Effector CD8-positive, alpha-beta T cell (primary cell): Measurements from ENCODE around the gene ARMC12.
"Not testable (repeated sequence)": the region's sequence is repeated elsewhere in the genome, so short reads cannot be mapped to it uniquely, and the experiment has no call there.

ENCODE experiments used
- DNase-seq: peaks from one replicate; lab custom pipeline; 2025; lab: John Stamatoyannopoulos, UW

Gene ARMC12

DNA sequence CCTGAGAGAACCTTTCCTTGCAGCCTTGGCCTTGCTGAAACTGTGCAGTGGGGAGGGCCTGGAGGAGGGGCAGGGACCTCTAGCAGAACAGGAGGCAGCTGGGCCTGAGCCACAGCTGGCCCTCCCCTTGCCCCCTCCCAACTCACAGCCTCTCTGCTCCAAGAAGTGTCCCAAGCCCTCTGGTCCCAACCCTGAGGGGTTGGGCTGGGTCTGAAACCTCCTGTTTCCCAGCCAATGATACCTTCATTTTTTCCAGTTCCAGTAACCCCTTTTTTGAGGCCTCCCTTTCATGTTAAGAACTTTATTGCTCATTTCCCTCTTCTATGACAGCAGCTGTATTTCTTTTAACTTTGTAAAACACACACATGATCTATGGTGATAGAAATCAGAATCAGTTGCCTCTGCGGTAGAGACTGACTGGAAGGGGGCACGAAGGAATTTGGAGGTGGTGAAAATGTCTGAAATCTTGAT lies 17.9 kb upstream of the ARMC12 start:
- DNase-seq: no peak

DNA sequence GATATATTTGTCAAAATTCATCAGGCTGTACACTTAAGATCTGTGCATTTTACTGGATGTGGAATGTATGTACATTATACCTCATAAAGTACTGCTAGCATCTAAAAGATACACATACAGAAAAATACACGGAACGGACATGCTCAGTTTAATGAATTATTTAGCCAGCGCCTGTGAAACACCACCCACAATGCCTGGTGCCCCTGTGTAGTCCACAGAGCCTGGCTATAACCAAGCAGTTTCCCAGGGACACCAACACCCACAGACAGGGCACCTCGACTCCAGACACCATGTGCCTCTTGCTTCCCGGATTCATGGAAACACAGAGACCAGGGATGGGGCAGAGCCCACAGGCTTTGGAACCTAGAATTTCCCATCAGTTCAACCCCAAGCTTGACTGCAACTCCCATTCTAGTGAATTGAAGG lies 17.4 kb upstream of the ARMC12 start:
- DNase-seq: no peak

DNA sequence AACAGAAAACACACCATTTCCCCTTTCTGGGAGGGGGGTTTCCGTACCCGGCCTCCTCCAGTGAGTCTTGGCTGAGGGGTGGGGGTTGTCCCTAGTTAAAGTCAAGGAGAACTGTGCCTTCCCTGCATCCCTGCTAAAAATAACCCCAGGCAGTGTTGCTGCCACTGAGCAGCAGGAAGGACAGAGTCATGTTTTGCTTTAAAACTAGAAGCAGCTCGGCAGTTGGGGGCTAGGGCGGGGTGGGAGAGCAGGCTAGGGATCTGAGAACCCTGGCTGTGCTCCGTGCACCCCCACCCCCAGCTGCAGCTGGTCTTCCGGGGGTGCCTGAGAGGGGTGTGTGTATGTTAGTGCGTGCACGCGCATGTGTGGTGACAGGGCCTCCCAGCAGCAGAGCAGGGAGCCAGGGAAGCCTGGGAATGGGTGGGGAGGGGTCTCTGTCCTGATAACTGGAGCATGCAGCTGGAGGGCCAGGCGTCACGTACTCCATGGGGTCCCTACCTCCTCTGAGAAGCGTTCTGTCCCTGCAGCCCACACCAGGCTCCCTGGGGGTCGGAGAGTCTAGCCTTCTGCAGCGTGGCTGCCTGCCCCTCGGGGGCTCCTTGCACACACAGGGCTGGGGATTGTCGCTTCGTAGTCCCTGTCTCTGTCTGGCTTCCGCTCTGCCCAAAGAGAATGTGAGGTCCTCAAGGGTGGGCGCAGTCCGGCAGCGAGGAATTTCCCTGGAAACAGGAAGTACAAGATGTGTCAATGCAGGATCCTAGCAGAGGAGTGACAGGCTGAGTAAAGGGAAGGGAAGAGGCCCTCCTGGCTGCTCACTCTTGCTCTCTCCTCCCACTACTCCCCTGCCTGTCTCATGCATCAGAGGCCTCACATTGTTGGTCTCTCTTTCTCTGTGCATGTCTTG lies 16.8 kb upstream of the ARMC12 start:
- no peak for DNase-seq

DNA sequence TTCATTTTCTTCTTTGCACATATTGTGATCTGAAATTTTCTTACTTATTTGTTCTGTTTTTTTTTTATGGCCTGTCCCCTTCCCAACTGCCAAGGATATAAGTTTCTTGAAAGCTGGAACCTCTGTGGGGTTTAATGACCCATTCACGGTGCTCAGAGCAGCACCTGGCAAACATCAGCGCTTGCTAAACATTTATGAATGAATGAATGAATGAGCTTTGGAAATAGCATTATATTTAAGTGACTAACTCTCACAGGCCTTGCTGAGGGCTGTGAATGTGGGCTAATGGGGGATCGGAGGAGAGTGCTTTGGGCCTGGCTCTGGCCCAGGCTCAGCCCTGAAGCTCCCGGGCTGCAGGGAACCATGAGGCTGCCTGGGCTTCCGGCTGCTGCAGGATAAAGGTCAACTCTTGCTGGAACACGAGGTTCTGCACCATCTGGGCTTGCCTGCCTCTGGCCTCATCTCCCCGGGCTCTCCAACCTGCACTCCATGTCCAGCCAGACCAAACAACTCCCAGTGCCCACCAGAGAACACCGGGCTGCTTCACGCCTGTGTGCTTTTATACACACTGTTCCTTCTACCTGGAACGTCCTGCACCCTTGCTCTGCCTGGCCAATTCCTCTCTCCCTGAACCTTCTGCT lies 14.6 kb upstream of the ARMC12 start:
- DNase-seq: no peak

DNA sequence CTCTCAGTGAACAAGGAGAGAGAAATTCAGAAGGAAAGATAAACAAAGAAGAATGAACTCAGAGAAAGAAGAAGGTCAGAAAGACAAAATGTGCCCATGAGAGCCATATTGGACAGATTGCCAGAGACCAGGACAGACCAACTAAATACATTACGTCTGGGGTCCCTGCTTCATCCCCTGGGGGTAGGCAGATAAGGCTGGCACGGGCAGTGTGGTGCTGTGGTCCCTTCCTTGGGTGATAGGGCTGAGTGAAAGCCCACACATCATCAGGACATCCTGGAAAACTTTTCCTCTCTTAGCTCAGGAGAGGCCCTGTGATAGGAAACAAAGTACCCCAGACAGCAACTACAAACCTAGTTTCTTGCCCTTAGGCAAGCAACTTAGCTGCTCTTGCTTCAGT lies 13.2 kb upstream of the ARMC12 start:
- DNase-seq: no peak

DNA sequence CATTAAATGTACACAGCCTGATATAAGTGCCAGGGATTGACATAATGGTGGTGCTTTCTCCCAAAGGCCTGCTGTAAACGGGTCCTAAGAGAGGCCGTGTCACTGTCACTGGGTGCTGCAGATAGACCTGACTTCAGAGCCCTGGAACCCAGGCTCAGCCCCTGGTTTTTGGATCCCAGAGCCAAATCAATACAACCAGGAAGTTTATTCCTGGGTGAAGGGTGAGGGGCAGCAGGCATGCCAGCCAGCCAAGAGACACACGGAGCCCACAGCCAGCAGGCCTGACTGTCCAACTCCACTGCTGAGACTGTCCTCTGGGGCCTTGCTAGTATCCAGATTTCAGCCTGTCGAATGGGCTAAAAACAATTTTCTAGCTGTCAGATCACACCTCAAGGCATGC lies 12.8 kb upstream of the ARMC12 start:
- DNase-seq: no peak

DNA sequence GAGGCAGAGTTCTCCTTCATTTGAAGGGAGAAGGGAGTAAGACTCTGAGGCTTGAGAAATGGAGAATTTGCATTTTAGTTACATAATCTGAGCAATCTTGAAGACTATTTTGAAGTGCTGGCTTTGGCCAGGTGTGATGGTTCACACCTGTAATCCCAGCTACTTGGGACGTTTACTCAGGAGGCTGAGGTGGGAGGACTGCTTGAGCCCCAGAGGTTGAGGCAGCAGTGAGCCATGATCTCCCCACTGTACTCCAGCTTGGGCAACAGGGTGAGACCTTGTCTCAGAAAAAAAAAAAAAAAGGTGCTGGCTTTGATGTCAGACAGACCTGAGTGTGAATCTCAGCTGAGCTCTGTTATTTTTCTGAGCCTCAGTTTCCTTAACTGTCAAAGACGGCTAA lies 12.4 kb upstream of the ARMC12 start:
- DNase-seq: no peak

DNA sequence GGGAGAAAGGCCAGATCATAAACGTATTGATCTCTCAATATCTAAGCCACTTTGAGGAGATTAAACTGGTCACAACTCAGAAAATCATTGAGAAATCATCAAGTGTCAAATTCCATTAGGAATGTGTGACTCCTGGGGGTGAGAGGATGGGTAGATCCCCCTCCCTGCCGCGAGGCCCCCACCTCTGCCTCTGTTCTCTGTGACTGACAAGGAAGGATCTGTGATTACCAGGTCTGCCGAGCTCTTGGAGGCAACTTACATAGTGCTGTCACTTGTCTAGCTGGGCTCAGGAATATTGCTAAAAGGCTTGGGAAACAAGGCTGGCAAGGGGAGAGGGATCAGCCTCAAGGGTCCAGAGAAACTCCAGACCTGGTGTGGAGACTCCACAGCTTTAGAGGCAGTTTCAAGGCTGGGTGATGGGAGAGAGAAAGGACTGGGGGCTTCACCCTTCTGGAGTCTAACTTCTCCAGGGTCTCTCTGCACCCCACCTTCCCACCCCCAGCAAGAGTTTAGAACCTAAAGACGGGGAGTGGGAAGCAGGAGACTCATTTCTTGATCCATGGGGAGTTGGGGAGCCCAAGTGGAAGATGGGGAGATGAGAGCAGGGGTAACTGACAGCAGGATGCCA lies 11.6 kb upstream of the ARMC12 start:
- DNase-seq: no peak

DNA sequence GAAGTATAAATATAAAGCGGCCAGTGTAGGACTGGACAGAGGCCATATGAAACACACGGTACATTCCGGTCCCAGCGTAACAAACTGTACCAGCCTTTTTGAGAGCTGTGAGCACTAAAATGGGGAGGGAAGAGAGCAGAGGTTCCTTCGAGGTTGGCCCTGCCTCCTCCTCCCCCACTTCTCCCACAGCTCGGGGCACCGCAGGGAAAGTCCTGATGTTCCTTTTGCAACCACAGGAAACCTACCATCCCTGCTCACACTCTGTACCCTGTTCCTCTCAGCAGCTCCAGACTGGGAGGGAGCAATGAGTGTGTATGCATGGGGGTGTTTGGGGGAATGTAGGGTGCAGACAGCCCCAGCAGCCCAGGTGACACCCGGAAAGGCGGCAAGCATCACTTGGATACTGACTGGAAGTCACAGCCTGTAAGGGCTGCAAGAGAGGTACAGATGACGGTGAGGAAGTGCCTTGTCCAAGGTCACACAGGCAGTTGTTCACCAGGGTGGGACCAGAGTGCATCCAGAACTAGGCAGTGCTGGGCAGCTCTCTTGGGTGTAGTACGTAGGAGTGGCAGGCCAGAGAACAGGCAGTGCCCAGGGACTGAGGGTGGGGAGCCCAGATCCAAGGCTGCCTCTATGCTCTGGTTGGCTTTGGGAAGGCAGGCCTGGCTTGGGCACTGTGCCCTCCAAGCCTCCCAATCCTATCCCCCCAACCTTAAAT lies 11.0 kb upstream of the ARMC12 start:
- DNase-seq: no peak

DNA sequence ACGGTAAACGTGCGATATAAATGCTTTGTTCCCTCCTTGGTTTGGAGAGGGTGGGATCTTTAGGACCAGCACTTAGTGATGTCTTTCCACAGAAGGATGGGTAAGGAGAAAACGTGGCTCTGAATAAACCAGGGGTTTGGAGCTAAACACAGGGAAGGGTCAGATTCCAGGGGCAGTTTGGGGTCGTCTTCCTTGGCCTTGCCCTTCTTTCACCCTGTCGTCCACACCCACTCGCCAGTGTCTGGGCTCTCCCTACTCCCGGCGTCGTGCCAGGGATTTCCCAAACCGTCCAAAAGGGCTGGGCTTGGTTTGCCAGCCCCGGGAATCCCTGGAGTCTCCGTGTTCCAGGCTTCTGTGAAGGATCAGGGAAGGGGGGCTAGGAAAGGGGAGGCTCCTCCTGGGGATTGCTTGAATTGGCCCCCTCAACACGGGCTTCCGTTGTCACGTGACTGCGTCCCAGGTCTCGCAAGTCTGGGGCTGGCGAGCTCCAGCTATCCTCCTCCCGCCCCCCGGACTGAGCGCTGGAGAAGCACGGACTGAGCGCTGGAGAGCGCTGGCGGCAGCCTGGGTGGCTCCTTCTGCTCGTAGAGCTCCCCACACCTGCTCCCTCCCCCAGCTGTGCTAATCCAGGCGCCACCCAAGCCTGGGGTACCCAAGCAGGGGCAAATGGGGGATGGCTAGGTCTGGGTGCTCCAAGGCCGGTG lies 9.4 kb upstream of the ARMC12 start:
- peak; percentile 52 for DNase-seq

DNA sequence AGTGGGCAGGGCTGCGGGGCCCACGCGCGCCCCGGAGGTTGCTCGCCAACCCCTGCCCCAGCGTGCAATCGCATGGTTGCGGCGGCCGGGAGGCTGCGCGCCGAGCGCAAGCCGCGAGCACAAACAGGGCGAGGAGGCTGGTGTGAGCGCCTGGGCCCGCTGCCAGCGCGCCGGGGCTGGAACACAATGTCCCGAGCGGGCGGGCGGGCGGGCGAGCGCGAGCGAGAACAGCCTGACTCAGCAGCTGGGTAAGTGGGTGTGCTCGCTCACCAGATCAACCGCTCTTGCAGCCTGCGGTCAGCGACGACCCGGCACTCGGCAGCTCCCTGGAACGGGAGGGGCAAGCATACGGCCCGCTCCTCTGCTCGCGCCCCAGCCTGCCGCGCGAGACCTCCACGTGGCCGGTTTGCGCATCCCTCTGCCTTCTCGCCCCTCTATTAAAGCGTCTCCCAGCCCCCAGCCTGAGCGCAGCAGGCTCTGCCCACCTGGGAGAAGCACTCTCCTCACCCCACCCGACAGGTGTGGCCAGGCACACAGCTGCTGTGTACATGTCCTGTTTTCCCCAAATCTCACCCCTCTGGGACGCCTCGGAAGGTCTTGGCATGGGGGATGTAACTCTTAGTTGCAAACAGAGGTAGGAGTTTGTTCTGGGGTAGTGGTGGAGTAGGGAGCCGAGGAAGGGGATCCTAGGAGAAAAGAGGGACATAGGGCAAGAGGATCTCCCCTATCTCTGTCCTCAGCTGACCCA lies 8.7 kb upstream of the ARMC12 start:
- DNase-seq: peak; percentile 70

DNA sequence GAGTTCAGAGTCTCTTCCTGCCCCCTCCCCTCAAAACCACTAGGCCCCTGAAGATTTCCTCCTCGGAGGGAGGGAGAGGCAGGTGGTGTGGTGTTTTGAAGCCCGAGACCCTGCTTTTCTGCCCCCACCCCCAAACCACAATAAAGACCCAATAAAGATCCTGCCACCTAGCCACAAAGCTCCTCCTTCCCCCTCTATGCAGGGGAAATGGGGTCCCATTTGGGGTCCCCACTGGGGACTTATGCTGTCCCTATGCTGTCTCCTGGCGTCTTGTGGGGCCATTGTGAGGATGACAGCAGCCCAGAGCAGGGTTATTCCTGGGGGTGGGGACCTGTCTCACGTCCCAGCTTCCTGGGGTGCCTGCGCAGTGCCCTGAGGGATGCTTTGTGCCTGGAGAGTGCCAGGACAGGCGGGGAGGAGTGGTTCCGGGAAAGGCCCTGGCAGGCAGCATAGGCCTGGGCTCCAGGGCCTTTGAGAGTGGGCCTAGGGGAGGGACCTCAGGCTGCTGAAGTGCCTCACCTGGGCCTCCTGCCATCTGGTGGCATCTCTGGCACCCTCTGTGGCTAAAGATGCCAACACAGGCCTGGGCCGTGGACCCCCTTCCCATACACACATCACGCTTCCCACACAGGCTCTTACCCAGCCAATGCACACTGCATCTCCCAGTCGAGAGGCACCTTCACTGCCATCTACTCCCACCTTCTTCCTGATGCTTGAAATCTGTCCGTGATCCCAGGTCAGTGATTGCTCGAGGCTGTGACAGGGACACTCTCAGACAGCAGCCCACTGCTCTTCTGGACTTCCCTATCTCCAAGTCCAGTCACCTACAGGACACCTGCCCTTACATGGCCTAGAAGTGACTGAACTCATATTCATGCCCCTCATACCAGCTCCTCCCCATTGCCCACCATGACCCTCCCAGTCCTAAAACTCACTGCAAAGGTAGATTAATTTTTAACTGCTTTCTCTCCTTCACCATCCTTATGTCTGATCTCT lies 7.9 kb upstream of the ARMC12 start:
- DNase-seq: peak; percentile 21

DNA sequence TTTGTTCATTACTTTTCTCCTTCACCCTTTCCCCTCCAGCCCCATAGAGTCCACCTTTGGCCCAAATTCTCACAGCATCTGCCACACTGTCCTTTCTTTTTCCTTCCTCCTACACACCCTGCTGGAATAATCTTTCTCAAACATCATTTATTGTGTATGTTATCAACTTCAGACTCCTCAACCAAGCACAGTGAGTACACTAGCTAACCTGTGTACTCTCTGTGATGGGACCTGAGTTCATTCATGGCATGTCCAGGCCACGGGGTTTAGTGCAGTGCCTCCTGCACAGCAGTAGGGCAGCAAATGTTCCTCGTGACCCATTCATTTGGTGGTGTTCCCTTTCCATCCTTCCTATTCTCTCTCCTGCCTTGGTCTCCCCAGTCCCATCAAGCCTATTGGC lies 7.1 kb upstream of the ARMC12 start:
- DNase-seq: no peak

DNA sequence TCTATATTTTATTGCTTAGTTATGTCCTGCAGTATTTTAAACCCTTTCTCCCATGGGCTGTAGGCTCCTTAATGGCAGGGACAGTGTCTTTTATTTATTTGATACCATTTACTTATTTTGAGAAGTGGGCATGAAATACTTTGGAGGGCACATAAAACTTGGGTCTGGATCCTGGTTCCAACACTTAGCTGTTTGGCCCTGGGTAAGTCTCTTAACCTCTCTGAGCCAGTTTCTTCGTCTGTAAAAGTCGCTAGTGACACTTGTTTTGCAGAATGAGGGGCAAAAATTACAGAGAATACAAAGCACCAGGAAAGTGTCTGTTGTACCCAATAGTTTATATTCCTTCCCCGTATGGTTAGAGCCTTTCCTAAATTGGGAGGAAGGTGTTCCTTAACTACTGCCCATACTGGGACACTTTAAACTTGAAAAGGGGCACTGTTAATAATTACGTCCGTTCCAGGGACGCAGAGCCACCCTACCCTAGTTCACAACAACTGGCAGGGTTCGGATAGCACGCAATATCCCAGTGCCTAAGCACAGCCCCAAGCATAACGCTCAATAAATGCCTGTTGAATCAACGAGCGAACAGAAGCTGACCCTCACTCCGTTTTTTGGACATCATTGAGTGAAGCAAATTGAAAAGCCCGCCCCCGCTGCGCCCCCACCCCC lies 6.0 kb upstream of the ARMC12 start:
- no peak for DNase-seq

DNA sequence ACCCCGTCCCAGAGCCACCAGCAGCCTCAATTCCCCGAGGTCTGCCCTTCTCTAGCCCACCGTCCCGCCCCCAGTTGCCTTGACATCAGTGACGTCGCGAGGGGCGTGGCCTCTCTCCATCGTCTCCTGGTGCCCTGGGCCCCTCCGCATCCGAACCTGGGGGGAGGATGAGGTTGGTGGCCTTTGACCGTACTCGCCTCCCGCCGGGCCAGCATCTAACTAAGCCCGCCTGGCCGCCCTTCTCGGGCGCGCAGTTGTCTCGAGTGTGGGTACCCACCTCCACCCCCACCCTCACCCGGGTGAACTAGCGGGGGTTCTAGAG lies 5.5 kb upstream of the ARMC12 start:
- peak; percentile 92 for DNase-seq

DNA sequence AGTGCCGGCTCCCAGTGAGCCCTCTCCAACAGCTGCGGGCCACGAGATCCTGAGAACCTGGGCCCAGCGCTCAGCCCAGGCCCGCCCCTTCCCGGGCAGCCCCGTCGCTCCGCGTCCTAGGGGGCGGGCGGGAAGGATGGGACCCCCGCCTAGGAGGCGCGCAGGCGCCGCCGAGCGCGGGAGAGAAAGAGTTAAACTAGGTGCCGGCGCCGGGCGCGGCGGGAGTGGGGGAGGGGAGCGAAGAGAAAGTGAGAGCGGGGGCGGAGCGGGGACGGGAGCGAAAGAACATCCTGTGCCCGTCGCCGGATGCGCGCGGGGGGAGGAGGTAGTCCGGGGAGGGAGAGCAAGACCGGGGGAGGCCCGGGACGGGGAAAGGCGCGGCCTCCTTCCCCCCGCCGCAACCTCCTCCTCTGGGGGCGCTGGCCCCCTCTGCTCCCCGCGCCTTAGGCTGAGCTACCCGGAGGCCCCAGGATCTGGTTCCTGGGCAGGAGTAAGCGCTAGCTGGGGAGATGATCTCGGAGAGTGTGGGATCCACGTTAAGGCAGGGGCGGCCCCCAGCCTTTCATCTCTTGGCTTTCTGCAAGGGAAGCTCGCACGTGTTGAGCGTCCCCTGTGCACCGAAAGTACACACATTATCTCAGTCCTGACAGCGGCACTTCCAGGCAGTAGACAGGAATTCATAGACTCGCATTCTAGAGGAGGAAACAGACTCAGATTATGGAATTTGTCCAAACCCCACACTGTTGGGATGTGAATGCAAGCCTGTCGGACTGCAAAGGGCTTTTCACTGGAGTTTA lies 4.9 kb upstream of the ARMC12 start:
- peak; percentile 82 for DNase-seq

DNA sequence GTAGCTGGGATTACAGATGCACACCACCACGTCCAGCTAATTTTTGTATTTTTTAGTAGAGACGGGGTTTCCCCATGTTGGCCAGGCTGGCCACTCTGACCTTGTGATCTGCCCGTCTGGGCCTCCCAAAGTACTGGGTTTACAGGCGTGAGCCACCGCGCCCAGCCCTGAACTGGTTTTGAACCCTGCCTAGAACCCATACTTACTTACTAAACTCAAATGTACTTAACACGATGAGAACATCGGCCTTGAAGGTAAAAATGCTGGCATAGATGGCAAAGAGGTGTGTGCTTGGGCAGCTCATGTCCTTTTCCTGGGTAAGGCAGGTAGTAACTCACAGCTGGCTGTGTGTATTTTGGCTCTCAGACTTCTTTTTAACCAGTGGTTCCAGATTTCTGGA lies 3.2 kb upstream of the ARMC12 start:
- DNase-seq: no peak

DNA sequence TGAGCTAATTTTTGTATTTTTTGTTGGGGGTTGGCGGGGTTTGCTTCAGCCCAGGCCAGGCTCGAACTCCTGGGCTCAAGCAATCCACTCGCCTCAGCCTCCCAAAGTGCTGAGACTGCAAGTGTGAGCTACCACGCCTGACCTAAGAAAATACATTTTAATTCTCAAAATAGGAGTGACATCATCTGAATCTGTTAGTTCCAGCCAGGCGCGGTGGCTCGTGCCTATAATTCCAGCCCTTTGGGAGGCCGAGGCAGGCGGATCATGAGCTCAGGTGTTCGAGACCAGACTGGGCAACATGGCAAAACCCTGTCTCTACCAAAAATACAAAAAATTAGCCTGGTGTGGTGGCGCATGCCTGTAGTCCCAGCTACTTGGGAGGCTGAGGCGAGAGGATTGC lies 2.5 kb upstream of the ARMC12 start:
- not testable (repeated sequence) for DNase-seq
